Mammary epithelial cell (primary cell): ENCODE measurements around the gene TTC9.

Experiments
- CTCF ChIP-seq, 2 donors: IDR thresholded peaks in 1 of 2; conservative IDR thresholded peaks in 1 of 2; 2 replicates each; pipeline ENCODE4 v1.5.1; 2011 to 2012; ENCODE audit warnings: inconsistent platforms in 2 of 2, low read length in 2 of 2, mild to moderate bottlenecking in 2 of 2, control low read depth in 1 of 2, low read depth in 1 of 2; ENCODE audit not compliant: insufficient read depth in 1 of 2; ENCODE audit errors: extremely low read depth in 1 of 2
- EZH2 ChIP-seq: IDR thresholded peaks from 2 replicates; pipeline ENCODE4 v1.6.1; 2012; ENCODE audit warnings: low read length, inconsistent platforms, borderline replicate concordance

- TF ChIP-seq CTCF (conservative IDR thresholded peaks at IDR 0.05 in 1 of 2, IDR thresholded peaks at IDR 0.05 in 1 of 2; ENCODE audit: extremely low read depth in 1 of 2, insufficient read depth in 1 of 2, low read depth in 1 of 2, low read length in 2 of 2), result no peak
- TF ChIP-seq EZH2, result no peak
These were observed 39.5 kb upstream of the TTC9 start for GRCh38 chr14:70602254-70602653.
